Ovary (tissue), 3 donors: ENCODE results near the gene C16orf86.

ENCODE experiments used
- CTCF ChIP-seq, 3 donors: fragments of 450-650 bp in 2 of 3; fragments of 200-600 bp in 1 of 3; IDR thresholded peaks; one replicate each; pipeline versions ENCODE4 v1.5.1 to v1.8.0; 2016 to 2022; ENCODE audit warnings: antibody characterized with exemption in 3 of 3, mild to moderate bottlenecking in 1 of 3
- EP300 ChIP-seq: sonication (generic); formaldehyde crosslinking; IDR thresholded peaks from one replicate; pipeline ENCODE4 v1.6.1; 2017; ENCODE audit warnings: antibody characterized with exemption
- POLR2A ChIP-seq: fragments of 450-650 bp; IDR thresholded peaks from one replicate; pipeline ENCODE4 v1.6.1; 2017; ENCODE audit warnings: antibody characterized with exemption, mild to moderate bottlenecking, moderate library complexity
- donor health status: DM: no; HTN: no; CAD: no.

DNA sequence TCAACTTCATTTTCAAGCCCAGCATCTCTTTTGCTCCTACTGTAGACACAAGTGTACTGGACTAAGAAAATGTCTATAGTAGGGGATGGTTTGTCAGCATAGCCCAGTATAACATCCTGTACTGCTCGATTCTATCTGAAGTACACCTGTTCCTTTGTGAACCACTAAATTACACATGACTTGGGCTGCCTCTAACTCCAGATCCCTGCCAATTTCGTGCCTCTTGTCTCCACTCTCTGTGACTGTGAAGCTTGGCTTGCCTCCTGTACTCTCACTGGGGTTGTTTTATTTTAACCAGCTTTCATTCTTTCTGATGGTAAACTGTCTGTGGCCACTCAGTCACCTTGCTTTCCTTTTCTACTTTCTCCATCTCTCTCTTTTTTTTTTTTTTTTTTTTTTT is 28.0 kb downstream of the C16orf86 start:
- no peak for TF ChIP-seq POLR2A
- no peak for TF ChIP-seq CTCF (IDR thresholded peaks at IDR 0.05)
- TF ChIP-seq EP300, result no peak
